GM18870 (cell line): ENCODE data around the gene SLC49A3.
"Not testable (repeated sequence)": the region's sequence is repeated elsewhere in the genome, so short reads cannot be mapped to it uniquely, and the experiment has no call there.

Experiments used
- ATAC-seq: cut with Tn5 transposase; IDR thresholded peaks from one replicate; pipeline ENCODE4 v1.9.1; 2021; ENCODE audit warnings: moderate library complexity; ENCODE audit not compliant: unreplicated experiment

SLC49A3 gene

DNA sequence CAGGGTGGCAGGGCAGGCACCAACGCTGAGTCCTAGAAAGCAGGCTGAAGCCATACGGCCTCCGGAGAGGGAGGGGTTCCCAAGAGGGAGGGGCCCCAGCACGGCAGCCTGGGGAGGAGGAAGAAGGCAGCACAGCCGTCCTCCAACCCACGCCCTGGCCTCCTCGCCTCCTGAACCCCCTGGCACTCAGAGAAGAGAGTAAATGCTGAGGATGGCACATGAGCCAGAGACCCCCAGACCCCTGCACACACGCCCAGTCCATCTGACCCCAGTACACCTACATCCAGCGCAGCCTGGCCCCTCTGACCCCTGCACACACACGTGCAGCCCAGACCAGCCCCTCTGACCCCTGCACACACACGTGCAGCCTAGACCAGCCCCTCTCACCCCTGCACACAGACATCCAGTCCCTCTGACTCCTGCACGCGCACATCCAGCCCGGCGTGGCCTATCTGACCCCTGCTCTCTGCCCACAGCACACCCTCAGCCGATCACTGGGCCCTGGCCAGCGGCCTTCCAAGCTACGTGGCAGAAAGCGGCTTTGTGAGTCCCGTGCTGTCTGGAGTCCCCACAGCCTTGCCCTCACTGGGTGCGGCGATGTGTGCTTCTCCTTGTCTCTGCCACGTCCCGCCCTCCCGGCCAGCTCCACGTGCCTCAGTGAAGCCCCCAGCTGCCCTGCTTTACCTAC lies 33.3 kb downstream of the SLC49A3 start:
- no peak for ATAC-seq

DNA sequence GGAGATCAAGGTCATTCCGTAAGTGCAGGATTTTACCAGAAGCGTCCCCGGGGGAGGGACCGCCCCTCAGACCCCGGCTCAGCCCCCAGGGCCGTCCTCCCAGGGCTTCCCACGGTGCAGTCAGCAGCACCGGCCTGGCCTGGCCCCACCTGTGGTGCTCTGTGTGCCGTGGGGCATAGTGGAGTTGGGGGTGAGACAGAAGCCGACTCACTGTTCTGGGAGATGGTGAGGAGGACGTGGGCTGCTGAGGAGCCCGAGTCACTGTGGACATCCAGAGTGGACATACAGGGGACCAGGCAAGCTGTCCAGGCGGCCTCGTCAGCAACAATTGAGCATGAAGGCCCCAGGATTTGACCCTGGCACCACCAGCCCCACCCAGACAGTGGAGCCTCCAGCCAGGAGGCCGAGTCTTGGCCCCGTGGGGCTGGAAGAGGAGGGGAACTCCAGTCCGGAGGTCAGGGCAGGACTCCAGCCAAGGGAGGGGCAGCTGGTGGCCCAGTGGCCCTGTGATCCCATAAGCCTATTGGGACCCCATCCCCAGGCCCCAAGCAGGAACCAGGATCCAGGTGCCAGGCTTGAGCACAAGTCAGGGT lies 34.0 kb downstream of the SLC49A3 start:
- ATAC-seq, result no peak

DNA sequence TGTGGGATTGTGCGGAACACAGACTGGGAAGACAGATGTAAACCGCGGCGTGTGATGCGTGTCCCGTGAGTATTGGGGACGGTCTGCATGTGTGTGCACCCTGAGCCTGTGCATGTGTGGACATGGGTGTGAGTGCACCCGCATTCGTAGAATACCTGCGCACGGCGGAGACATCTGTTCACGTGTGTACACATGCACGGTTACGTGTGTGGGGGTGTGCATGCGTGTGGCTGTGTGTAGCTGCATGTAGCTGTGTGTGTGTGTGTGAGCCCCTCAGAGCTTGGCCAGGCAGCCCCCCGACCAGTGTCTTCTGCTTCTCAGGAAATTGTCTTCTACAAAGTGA lies 34.5 kb downstream of the SLC49A3 start:
- no peak for ATAC-seq

DNA sequence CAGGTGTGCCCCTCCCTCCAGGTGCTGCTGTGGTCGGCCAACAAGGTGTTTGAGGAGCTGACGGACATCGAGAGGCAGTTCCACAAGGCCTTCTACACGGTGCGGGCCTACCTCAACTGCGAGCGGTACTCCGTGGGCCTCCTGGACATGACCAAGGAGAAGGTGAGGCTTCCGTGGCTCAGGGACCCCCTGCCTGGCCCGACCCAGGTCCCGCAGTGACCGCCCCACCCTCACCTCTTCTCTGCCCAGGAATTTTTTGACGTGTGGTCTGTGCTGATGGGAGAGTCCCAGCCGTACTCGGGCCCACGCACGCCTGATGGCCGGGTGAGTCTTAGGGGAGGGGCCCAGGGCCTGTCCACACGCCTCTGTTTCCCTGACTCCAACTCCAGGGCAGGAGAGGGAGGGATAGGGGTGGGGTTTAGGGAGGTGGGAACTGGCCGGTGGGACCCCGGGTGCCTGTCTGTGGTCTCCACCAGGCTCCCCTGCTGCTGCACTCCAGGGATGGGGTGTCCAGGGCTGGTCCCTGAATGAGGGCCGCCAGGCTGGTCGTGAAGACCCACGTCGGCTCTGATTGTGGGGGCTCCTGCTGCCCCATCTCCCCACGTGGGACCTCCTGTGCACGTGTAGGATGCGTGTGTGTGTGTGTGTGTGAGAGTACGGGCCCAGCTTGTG lies 35.0 kb downstream of the SLC49A3 start:
- ATAC-seq, result no peak

DNA sequence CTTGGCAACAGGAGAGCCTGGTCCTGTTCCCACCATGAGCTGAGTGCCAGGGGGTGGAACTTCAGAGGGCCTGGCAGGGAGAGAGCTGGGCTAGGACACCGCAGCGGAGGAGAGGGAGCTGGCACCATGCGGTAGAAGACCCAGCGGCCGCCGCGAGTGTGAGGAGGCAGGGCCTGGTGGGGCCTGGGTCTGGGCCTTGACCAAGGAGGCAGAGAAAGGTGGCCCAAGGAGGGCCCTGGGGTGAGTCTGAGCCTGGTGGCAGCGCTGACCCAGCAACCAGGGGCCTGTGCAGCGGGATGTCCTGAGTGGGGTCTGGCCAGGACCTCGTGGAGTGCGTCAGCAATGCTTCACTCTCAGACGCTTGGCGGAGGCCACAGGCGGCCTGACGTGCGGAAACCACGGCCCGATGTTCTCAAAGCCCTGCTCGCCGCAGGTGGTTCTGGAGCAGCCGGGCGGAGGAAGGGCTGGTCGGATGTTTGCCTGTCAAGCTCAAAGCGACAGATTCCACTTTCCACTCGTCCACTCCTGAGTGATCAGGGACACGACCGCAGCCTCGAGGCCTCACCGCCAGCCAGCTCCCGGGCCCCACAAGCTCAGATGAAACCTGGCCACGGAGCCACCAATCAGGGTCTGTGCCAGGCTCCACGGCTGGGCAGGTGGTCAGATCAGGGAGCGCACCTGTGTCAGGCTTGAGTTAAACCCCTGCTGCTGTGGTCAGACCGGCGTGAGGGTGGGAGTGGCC lies 35.7 kb downstream of the SLC49A3 start:
- no peak for ATAC-seq

DNA sequence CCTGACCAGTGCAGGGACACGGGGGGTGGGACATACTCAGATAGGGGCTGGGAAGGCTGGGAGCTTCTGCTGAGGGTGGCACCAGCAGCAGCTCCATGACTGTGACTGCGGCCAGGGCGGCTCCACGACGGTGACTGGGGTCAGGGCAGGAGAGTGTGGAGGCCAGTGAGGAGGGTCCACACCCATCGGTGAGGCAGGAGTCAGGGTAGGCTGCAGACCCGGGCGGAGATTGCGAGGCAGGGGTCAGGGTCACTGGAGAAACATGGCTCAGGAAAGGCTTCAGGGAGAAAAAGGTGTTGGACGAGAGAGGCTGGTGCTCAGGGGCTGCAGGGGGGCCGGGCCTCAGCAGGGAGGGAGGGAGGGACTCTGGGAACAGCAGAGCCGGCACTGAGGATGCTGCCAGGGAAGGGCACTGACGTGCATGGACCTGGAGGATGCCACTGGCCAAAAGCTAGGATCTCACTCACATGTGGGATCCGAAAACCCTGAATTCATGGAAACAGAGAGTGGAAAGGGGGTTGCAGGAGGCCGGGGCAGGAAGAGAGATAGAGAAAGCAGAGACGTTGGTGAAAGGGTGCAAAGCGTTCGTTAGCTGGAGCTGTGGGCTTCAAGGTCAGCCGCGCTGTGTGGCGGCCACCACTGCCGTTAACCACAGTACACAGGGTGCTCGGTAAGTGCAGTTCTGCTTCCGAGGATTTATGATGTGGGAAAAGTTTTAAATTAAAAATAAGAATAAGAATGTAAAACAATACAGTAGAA lies 36.9 kb downstream of the SLC49A3 start:
- ATAC-seq, result no peak

DNA sequence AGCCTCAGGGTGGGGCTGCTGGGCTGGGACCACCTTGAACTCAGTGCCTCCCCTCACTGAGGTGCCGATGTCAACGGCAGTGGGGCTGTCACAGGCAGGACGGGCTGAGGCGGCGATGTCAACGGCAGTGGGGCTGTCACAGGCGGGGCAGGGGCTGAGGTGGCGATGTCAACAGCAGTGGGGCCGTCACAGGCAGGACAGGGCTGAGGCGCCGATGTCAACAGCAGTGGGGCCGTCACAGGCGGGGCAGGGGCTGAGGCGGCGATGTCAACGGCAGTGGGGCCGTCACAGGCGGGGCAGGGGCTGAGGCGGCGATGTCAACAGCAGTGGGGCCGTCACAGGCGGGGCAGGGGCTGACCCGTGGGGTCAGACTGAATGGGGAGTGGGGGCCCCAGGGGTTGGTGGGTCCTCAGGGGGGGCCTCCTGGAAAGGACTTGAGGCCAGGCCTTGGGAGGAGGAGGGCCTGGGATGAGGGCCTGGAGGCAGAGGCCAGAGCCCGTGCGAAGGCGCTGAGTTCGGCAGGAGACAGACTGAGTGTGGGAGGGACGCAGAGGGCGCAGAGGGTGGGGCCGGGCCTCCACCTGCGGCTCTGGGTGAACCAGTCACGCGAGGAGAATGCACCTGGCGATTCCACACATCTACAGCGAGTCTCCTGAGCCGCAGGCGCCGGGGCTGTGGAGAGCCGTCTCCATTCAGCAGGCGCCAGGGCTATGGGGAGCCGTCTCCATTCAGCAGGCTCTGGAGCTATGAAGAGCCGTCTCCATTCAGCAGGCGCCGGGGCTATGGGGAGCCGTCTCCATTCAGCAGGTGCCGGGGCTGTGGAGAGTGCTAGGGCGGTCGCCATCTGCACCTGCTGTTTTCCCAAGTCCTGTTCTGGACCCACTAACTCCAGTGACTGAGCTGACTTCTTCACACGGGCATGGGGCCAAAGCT lies 37.7 kb downstream of the SLC49A3 start:
- ATAC-seq, result no peak

DNA sequence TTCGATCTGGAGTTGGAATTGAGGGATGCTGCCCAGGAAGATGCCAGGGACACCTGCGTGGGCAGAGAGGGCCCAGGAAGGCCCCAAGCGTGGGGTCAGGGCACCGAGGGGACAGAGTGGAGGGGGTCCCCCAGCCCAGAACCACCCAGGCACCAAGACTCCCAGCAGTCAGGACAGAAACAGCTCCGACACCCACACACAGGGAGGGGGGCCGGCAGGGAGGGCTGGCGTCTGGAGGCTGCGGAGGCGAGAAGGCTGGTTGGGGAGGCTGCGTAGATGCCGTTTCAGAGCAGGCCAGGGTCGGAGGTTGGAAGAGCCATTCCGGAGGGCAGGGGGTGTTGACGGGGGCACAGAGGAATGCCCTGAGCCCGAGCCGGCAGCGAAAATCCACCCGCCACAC lies 38.5 kb downstream of the SLC49A3 start:
- ATAC-seq, result no peak

DNA sequence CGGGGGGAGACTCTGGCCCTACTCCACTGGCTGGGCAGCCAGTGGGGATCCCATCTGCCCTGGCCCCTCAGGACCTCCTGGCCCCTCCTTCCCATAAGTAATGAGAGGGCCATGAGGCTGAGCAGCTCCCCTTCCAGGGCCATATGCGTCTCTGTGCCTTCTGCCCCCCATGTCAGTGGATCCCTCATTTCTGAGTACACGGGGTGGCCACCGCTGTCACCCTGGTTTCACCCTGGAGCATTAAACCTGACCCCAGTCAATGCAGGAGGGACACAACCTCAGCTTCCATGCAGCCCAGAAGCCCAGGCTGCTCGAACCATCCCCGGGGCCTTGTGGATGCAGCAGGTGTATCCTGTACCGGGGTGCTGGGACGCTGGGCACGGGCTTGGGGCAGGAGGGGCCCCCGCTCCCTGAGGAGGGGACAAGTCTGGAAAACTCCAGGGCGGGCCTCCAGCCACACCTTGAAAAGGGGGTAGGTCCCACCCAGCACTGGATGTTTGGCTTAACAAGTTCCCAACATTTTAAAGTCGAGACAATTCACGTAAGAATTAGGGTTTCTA lies 39.1 kb downstream of the SLC49A3 start:
- ATAC-seq, result no peak

DNA sequence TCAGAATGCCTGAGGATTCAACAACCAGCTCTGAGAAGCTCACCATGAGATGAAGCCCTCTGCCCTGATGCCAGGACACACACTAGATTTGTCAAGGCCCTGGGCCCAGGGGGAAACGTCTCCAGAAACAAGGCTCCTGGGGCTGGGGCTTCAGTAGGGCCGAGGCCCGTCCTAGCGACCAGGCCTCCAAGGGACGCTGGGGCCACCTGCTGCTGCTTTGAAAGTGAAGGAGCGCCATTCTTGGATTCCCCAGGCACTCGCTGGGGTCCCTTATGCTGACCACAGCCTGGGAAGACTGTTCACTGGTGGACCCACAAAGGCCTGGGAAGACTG lies 39.7 kb downstream of the SLC49A3 start:
- no peak for ATAC-seq

DNA sequence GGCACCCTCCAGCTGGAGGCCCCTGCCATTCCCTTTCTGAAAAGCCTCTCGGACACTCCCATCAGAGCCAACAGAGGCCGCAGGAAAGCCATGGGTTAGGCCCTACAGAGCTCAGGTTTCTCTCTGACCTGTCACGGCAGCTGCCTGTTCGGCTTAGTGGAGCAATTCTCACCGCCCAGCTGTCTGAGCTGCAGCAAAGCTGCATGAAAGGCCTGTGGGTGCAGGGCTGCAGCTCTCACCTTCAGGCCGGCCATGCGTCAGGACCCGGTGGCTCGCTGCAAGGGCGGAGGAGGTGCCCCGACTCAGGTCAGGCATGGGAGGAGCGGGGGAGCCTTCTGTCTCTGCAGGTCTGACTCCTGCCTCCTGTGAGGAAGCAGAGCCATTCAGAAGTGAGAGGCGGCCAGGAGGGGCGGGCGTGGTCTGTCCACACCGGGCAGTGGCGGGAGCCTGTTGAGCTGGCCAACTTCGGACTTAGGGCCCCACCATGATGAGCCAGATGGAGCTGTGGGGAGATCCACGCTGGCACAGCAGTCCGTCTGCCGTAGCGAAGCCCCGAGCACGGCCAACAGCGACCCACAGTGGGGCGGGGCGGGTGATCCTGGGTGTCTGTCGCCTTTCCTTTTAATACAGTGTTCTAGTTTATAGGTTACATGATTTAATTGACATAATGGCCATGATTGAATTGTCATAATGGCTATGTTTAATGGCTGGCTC lies 40.2 kb downstream of the SLC49A3 start:
- no peak for ATAC-seq

DNA sequence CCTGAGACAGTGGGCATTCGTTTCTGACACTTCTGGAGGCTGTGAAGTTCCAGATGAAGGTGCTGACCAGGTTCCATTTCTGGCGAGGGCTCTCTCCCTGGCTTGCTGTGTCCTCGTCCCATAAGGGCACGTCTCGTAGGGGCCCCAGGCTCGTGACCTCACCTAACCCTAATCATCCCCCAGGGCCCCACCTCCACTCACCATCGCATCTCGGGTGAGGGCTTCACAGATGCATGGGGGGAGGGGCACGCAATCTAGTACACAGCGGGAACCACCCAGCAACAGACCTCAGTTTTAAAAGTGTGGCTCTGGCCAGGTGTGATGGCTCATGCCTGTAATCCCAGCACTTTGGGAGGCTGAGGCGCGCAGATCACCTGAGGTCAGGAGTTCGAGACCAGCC lies 41.5 kb downstream of the SLC49A3 start:
- ATAC-seq, result no peak

DNA sequence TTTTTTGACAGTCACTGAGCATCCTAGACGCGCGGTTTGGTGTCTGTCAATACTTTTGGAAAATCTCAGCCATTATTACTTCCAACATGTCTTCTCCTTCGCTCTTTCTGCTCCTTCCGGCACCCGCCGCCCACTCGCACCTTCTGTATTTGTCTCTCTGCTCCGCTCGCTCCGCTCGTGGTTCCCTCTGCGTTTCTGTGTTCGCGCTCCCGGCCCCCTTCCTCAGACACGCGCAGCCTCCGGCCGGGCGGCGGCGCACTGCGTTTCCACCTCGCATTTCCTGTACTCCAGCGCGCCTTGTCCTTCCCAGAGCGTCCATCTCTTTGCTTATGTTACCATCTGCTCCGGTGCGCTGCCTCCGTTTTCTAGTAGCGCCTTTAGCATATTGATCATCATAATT lies 42.5 kb downstream of the SLC49A3 start:
- ATAC-seq, result no peak

DNA sequence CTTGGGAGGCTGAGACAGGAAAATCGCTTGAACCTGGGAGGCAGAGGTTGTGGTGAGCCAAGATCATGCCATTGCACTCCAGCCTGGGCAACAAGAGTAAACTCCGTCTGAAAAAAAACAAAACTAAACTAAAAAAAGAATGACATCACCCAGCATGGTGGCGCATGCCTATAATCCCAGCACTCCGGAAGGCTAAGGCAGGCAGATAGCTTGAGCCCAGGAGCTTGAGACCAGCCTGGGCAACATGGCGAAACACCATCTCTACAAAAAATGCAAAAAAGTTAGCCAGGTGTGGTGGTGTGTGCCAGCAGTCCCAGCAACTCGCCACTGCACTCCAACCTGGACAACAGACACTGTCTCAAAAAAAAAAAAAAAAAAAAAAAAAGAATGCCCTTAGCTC lies 46.6 kb downstream of the SLC49A3 start:
- ATAC-seq, result not testable (repeated sequence)

DNA sequence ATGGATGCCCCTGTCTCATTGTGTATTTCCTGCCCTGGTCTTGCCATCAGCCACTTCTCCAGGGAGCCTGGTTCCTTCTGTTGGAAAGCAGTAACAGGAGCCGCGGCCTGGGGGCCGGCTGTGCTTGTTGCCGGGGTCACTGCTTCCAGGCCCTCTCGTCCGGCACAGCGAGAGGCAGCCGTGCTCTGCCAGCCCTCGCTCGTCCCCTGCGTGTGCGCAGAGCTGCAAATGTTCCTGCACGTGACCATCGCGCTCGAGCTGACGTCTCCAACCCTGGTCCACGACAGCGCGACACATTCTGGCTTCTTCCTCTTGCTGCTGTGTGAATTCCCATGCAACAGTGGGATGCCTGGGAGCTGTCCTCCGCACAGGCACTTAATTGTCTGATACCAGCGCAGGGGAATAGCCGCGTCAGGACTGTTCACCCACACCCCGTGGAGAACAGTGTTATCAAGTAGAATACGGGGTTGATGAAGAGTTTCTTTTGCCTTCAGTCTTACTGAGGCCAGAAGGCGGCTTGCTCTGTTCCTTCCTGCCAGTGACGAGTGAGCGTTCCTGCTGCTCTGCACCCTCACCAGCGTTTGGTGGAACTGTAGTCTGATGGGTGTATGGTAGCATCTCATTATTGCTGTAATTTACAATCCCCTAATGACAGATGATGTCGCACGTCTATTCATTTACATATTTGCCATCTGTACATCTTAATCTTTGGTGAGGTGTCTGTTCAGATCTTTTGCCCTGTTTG lies 51.2 kb downstream of the SLC49A3 start:
- no peak for ATAC-seq

DNA sequence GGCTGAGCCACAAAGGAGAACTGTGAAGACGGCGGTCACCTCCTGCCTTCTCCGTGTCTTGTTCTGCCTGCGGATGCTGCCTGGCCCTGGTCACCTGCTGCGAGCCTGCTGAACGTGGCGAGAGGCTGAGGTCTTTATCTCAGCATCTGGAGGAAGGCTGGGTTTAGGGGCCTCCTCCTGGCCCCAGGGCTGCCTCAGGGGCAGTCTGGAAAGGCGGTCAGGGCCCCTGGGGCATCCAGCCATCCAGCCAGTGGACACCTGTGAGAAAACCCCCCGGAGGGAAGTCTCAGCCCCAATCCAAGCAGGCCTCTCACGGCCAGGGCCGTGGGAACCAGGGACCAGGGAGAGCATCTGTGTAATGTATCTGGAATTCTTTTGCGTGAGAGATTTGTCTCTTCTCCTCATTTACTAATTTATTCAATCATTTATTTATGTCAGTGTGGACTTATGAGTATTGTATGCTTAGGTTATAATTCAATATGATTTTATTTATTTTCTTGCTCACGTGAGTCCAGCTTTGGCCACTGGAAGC lies 52.3 kb downstream of the SLC49A3 start:
- ATAC-seq, result no peak

DNA sequence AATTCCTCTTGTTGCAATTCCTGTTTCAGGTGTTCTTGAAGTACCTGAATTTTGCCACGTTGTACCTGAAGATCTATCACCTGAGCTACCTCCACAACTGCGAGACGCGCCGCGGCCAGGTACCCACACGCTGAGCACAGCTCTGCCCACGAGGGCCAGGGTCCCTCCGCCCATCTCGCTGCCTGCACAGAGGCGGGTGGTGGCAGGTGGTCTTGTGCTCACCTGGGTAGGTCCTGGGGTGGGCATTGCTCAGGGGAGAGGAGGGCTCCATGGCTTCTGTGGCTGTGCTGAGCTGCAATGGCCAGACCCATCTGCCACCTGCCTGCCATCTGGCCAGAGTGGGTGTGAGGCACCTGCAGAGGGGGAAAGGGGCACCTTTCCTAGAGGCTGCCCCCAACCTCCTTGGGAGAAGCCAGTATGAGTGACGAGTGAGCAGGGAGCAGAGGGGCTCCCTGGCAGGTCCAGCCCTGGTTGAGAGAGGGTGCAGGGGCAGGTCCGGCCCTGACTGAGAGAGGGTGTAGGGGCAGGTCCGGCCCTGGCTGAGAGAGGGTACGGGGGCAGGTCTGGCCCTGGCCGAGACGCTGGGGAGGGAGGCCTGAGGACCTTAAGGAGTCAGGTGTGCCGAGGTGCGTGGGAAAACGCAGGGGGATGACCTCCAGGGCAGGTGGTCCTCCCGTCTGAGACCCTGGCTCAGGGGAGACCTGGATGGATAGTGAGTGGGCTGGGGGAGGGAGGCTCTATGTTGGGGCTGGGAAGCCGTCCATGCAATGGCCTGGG lies 52.9 kb downstream of the SLC49A3 start:
- ATAC-seq, result no peak
